Measurements from ENCODE around the gene PDCL3. TPM values are rescaled to one million over a fixed set of nuclear protein-coding genes. Genes with fewer than 3 reads are reported as not detected.

PDCL3 gene
- total and polyA plus RNA-seq, 2 donors from 2014 or later = 20.1 to 29.8 TPM

- Histone ChIP-seq H3K4me1 (ENCODE audit: control insufficient read depth in 2 of 3, insufficient read depth in 2 of 3, low read depth in 1 of 3, low read length in 3 of 3) (no peaks in the 10 kb centered on the region), H3K9ac (ENCODE audit: low read length in 3 of 3) (no peak overlapping the region), H3K36me3 (ENCODE audit: control insufficient read depth in 2 of 3, insufficient read depth in 3 of 3, low read length in 3 of 3) (no peaks in the 10 kb centered on the region), H3K27me3 (ENCODE audit: control insufficient read depth, insufficient read depth, low read length) (no peaks in the 10 kb centered on the region), H3K27ac (ENCODE audit: low read depth in 2 of 2, low read length in 2 of 2) (no peak overlapping the region), H3K4me3 (ENCODE audit: low read length in 3 of 3) (no peak overlapping the region), H3K9me3 (ENCODE audit: control insufficient read depth in 2 of 3, insufficient read depth in 1 of 3, low read length in 3 of 3) (no peaks in the 10 kb centered on the region)
- intact Hi-C loops (cut with DNase I) = no loop called here
- FAIRE-seq = no peak
- DNase-seq = no peak
- TF ChIP-seq CTCF (IDR thresholded peaks at IDR 0.05; ENCODE audit: borderline replicate concordance, extremely low read depth, insufficient read depth) = no peak
Observed at GRCh38 chr2:100599566-100599965, 36.8 kb downstream of the PDCL3 start.

GRCh38 chr2:100601661-100602060 lies 38.9 kb downstream of the PDCL3 start:
- no peaks in the 10 kb centered on the region for H3K27me3 ChIP-seq (ENCODE audit: control insufficient read depth, insufficient read depth, low read length)
- intact Hi-C loops (cut with DNase I) = no loop called here
- no peaks in the 10 kb centered on the region for H3K9me3 ChIP-seq (ENCODE audit: control insufficient read depth in 2 of 3, insufficient read depth in 1 of 3, low read length in 3 of 3)
- no peak overlapping the region for H3K4me3 ChIP-seq (ENCODE audit: low read length in 3 of 3)
- no peak for TF ChIP-seq CTCF (IDR thresholded peaks at IDR 0.05; ENCODE audit: borderline replicate concordance, extremely low read depth, insufficient read depth)
- FAIRE-seq (no peak), DNase-seq (no peak)
- no peaks in the 10 kb centered on the region for H3K4me1 ChIP-seq (ENCODE audit: control insufficient read depth in 2 of 3, insufficient read depth in 2 of 3, low read depth in 1 of 3, low read length in 3 of 3)
- no peak overlapping the region for H3K27ac ChIP-seq (ENCODE audit: low read depth in 2 of 2, low read length in 2 of 2)
- no peak overlapping the region for H3K9ac ChIP-seq (ENCODE audit: low read length in 3 of 3)
- H3K36me3 ChIP-seq (ENCODE audit: control insufficient read depth in 2 of 3, insufficient read depth in 3 of 3, low read length in 3 of 3) = no peaks in the 10 kb centered on the region

- TF ChIP-seq CTCF (IDR thresholded peaks at IDR 0.05; ENCODE audit: borderline replicate concordance, extremely low read depth, insufficient read depth) = no peak
- Histone ChIP-seq H3K9me3 (ENCODE audit: control insufficient read depth in 2 of 3, insufficient read depth in 1 of 3, low read length in 3 of 3) (no peaks in the 10 kb centered on the region), H3K4me1 (ENCODE audit: control insufficient read depth in 2 of 3, insufficient read depth in 2 of 3, low read depth in 1 of 3, low read length in 3 of 3) (no peaks in the 10 kb centered on the region), H3K27ac (ENCODE audit: low read depth in 2 of 2, low read length in 2 of 2) (no peak overlapping the region), H3K9ac (ENCODE audit: low read length in 3 of 3) (no peak overlapping the region), H3K27me3 (ENCODE audit: control insufficient read depth, insufficient read depth, low read length) (no peaks in the 10 kb centered on the region), H3K36me3 (ENCODE audit: control insufficient read depth in 2 of 3, insufficient read depth in 3 of 3, low read length in 3 of 3) (no peaks in the 10 kb centered on the region), H3K4me3 (ENCODE audit: low read length in 3 of 3) (no peak overlapping the region)
- FAIRE-seq (no peak), DNase-seq (no peak)
- intact Hi-C loops (cut with DNase I) = no loop called here
Observed at GRCh38 chr2:100603414-100603813, 40.6 kb downstream of the PDCL3 start.

- Histone ChIP-seq H3K27ac (ENCODE audit: low read depth in 2 of 2, low read length in 2 of 2) (no peak overlapping the region), H3K9me3 (ENCODE audit: control insufficient read depth in 2 of 3, insufficient read depth in 1 of 3, low read length in 3 of 3) (no peaks in the 10 kb centered on the region), H3K36me3 (ENCODE audit: control insufficient read depth in 2 of 3, insufficient read depth in 3 of 3, low read length in 3 of 3) (no peaks in the 10 kb centered on the region), H3K4me1 (ENCODE audit: control insufficient read depth in 2 of 3, insufficient read depth in 2 of 3, low read depth in 1 of 3, low read length in 3 of 3) (no peaks in the 10 kb centered on the region), H3K9ac (ENCODE audit: low read length in 3 of 3) (no peak overlapping the region), H3K27me3 (ENCODE audit: control insufficient read depth, insufficient read depth, low read length) (no peaks in the 10 kb centered on the region), H3K4me3 (ENCODE audit: low read length in 3 of 3) (no peak overlapping the region)
- intact Hi-C loops (cut with DNase I) = no loop called here
- DNase-seq (no peak), FAIRE-seq (no peak)
- no peak for TF ChIP-seq CTCF (IDR thresholded peaks at IDR 0.05; ENCODE audit: borderline replicate concordance, extremely low read depth, insufficient read depth)
Observed at GRCh38 chr2:100603948-100604633, 41.3 kb downstream of the PDCL3 start.
